Raji (cell line): ENCODE measurements around the gene RBM47.

Experiments
- POLR2A ChIP-seq: IDR thresholded peaks from 2 replicates; pipeline ENCODE4 v1.6.1; 2011; ENCODE audit warnings: low read depth, low read length, control low read depth; ENCODE audit not compliant: insufficient read depth

The RBM47 gene

DNA sequence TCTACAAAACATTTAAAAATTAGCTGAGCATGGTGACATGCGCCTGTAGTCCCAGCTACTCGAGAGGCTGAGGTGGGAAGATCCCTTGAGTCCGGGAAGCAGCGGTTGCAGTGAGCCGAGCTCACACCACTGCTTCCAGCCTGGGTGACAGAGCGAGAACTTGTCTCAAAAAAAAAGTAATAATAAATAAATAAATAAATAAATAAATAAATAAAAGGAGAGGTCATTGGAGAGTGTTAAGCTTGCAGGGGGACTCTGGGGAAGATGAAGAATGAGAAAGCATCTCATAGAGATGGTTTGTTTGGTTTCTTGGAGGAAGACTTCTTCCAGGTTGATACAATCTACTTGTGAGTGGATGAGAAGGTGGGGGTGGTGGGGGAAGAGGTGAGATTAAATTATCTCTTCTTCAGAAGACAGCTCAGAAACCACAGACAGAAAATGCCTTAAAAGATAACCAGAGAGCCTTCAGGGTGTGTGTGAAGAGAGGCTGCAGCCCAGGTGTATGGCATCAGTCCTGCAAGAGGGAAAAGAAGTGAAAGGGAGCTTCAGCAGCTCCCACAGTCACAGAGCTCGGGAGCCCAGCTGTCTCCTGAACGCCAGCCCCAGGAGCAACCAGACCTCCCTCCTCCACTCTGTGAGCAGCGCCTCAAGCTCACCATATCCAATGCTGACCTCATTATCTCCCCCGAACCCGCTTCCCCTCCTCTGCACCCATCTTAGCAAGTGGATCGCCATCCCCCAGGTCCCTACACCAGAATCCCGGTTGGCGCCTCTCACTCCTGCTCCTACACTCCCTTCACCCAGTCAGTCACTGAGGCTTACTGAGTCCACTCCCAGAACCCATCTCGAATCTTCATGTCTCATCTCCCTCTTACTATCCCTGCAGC lies 48.2 kb downstream of the RBM47 start:
- TF ChIP-seq POLR2A = no peak

DNA sequence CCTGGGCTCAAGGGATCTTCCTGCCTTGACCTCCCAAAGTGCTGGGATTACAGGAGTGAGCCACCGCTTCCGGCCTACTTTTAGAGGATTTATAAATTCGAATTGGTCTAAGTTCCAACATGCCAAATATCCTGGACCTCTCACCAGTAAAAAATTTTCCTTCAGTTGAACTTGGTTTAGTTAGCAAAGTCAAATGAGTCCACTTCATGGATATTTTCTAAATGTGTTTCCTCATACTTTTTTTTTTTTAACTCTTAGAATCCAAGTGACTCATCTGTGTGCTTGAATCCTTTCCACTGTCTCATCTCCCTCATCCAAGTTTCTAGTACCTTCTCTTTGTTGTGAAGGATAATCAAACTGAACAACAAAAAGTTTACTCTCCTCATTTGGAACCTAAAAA lies 49.7 kb downstream of the RBM47 start:
- no peak for TF ChIP-seq POLR2A

DNA sequence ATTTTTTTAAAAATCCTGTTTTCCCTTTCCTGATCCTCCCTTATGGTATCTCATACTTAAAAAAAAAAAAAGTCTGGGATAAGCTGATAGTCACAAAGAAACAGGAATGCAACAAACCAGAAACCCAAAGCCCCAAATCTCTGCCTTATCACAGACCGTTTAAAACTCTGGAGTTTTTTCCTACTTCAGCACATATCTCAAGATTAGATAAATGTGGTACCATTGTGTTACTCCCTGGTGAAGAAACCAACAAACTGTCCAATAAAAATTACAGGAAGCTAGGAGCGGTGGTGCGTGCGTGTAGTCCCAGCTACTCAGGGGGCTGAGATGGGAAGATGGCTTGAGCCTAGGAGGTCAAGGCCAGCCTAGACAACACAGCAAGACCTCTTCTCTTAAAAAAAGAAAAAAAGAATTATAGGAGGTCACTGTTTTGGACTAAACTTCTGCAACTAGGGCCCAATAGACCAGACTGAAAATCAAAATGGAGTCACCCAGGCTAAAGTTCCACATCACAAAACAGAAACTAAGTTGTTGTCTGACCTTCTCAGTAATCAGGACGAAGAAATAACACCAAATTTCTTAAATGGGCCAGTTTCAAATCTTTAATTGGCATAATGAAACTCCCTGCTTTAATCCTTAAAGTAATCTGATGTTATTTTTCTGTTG lies 51.9 kb downstream of the RBM47 start:
- no peak for TF ChIP-seq POLR2A

DNA sequence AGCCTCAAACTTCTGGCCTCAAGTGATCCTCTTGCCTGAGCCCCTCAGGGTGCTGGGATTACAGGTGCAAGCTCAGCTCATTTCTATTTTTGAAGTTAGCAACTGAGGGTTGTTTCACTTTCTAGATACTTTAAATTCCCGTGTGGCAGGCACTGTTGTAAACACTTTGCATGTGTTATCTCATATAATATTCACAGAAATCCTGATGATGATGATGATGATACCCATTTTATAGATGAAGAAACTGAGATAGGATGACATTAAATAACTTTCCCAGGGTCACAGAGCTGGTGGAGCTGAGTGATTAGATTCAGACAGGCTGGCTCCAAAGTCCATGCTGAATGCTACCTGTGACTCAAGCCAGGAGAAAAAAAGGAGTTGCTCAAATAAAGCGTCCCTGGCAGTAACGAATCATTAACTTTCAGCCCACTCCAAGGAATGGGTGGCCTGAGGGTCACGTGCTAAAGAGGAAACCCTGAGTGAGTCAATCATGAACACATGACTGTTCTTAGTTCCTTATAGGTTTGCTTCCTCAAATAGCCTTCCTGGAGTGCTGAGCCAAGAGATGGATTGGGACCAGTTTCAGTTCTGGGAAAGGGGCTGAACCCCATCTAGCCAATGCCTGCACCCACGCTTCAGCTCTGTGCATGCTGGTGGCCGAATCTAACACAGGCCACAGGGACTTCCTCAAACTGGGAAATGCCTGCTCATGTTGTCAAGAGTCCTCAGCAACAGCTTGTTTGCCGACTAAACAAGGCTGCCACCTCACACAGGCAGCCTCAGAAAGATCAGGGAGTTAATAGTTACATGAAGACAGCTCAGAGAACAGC lies 52.8 kb downstream of the RBM47 start:
- no peak for TF ChIP-seq POLR2A

DNA sequence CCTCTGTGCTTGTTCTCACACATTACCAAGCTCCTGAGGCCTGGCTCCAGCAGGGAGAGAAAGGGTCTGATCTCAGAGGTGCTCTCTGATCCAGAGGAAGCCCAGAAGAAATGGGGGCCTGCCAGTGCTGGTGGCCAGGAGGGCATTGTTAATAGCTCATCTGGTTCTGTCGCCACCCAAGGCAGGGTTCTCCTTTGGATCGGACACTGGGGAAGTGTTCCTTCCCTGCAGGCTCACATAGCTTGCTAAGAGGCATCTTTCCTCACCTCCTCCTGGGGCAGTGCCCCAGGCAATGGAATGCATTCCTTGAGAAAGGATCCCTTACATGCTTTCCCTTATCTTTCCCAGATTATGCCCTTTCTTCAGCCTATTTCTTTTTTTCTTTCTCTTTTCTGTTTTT lies 53.8 kb downstream of the RBM47 start:
- TF ChIP-seq POLR2A = no peak

DNA sequence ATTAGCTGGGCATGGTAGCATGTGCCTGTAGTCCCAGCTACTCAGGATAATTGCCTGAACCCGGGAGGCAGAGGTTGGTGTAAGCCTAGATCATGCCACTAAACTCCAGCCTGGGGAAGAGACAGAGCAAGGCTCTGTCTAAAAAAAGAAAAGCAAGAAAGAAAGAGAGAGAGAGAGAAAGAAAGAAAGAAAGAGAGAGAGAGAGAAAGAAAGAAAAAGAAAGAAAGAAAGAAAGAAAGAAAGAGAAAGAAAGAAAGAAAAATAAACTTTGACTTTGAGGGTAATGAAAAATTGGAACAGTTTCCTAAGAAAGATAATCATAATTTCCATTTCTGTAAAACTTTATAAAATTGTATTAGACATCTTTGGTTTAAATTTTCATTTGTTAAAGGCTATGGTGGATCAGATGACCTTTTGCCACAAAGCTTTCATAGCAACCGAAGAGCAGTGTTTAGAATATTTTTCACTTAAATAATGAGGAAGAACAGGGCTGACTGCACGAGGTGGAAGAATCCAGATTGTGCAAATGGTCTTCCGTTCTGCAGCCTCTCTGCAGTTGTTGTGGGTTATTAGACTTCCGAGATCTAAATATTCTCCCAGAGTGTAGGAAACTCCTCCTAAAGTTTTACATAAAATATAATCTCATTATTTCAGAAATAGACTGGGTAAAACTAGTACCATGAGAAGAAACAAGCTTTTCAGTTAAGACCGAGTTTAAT lies 55.9 kb downstream of the RBM47 start:
- TF ChIP-seq POLR2A = no peak

DNA sequence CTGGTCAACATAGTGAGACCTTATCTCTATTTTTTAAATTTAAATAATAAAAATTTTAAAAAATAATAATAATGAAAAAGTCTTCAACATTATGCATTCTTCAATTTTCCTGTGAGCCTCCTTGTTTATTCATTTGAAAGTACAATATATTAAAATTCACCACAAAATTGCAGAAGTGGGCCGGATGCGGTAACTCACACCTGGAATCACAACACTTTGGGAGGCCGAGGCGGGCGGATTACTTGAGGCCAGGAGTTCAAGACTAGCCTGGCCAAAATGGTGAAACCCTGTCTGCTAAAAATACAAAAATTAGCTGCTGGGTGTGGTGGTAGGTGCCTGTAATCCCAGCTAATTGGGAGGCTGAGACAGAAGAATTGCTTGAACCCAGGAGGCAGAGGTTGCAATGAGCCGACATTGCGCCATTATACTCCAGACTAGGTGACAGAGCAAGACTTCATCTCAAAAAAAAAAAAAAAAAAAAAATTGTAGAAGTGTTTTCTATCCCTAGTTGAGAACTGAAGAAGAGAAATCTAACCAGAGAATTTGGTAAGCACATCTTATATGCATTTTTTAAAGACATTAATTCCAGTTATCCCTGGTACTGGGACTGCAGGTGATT lies 56.9 kb downstream of the RBM47 start:
- TF ChIP-seq POLR2A = no peak

DNA sequence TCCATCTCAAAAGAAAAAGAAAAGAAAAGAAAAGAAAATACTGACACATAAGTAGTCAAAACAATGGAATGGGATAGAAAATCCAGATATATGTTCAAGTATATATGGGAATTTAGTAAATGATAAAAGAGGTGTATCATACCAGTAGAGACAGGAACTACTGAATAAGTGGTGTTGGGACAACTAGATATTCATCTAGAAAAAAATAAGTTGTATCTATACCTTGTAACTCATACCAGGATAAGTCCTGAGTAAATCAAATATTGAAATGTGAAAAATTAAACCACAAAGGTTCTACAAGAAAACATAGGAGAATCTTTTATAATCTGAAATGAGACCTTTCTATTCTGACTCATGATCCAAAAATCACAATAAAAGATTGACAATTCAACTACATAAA lies 58.5 kb downstream of the RBM47 start:
- TF ChIP-seq POLR2A = no peak

DNA sequence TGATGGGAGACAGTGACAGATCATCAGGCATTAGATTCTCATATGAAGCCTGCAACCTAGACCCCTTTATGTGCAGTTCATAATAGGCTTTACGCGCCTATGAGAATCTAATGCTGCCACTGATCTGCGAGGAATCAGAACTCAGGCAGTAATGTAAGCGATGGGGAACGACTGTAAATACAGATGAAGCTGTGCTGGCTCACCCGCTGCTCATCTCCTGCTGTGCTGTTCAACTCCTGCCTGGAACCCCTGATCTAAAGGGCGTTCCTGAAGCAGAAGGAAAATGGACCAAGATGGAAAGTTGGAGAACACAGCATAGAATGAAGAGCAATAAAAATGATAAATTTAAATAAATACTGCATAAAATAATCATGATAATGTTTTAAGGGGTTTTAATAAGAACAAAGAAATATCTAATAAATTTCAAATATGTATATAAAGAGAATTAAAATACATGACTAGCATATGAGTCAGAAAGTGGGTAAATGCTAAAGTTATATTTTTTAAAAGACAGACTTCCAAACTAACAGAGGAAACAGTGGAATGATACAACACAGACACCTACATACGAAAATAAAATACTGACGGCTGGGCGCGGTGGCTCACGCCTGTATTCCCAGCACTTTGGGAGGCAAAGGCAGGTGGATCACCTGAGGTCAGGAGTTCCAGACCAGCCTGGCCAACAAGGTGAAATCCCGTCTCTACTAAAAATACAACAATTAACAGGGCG lies 59.2 kb downstream of the RBM47 start:
- no peak for TF ChIP-seq POLR2A

DNA sequence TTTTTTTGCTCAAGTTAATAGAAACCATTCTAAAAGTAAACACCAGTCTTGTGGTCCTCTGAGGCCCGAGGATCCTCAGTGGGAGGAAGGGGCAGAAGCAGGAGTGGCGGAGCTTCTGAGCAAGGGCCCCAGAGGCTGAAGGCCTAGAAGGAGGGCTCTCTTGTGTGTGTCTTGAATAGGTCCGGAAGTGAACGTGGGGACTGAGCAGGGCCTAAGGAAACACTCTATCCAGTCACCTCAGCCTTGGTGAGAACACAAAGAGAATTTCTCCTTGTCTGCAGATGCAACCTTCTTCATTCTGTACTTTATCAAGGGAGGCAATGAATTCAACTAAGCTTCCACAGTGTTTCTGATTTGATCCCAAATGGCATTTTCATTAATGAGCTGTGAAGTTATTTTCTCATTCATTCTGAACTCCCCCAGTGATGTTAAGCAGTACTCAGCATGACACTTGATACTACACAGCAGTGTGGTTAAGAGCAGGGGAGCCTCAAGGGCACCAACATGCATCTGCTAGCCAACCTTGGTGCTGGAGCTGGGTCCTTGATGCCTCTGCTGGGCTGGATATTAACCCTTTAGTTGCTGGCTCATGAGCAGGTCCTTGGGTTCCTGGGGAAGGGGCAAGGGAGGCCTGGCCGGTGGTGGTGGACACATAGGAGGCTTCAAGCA lies 64.7 kb downstream of the RBM47 start:
- no peak for TF ChIP-seq POLR2A

DNA sequence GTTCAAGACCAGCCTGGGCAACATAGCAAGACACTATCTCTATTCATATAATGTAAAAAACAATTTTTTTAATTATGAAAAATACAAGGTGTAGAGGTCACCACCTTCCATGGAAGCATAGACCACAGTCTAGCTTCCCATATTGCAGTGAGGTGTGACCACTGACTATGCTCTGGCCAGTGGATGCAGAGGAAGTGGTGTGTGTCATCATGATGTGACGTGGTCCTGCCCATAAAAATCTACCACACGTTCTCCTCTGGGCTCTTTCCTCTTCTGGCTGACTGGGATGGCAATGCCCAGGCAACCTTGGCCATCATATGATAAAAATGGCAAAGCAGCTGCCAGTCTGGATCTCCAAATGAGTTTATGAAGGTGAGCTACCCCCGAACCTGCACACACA lies 65.7 kb downstream of the RBM47 start:
- TF ChIP-seq POLR2A = no peak

DNA sequence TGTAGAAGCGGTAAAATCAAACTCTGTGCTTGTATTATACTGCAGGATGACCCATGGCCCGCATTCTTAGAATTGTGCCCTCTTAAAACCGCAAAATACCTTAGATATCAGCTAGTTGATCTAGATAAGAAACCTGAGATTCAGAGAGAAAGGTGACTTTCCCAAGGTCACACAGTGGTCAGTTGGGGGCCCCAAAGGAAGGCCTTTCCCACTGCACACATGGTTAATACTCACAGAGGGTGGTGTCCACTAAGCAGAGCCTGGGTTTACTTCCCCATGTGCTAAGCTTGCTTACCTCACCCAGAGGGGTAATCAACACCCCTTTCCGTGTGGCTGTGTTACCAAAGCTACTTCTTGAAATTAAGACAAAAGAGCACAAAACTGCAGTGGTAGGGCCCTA lies 66.3 kb downstream of the RBM47 start:
- TF ChIP-seq POLR2A = no peak

DNA sequence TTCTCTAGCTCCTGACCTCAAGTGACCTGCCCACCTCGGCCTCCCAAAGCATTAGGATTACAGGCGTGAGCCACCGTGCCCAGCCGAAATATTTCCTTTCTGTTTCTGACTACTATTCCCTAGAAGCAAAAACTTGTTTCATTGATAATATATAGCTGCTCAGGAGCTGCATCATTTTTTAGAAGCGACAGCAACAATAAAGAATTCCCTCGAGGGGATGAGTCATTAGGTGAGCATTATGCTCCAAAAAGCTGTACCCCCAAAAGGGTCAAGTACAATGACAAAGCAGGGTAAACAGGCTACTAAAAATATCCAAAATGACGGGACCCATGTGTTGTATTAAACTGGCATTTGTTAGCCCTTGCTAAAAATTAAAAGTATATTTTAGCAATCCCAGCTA lies 67.0 kb downstream of the RBM47 start:
- no peak for TF ChIP-seq POLR2A
